K562 (cell line): Measurements from ENCODE around the gene SLC9B1. TPM values are rescaled to one million over a fixed set of nuclear protein-coding genes. Genes with fewer than 3 reads are reported as not detected.

ENCODE experiments used
- ATAC-seq: fragments of 200-7000 bp; cut with Tn5 transposase; 3 replicates; pipeline ENCODE4 v1.9.1; 2020; ENCODE audit warnings: moderate library complexity
- BruUV-seq: library from RNA; stranded (reverse); fragments of 400-500 nt; replicated peaks from 2 replicates; lab custom pipeline; 2021; lab: Mats Ljungman, UMichigan
- CTCF ChIA-PET: fragments of 300-600 bp; formaldehyde crosslinking; extraction: SDS; loops from one replicate; lab custom pipeline; 2021; ENCODE audit warnings: low intra/inter-chr PET ratio; lab: Yijun Ruan, JAX
- POLR2A ChIA-PET: fragments of 300-600, 350-650 bp; sonication (Branson Sonifier 250); formaldehyde crosslinking; extraction: SDS; loops from one replicate; lab custom pipeline; 2021; ENCODE audit warnings: antibody characterized with exemption, inconsistent platforms; lab: Yijun Ruan, JAX
- DNase-seq, 4 experiments: peaks; one replicate each; pipeline versions ENCODE4 v3.0.0 to v3.0.0-alpha.2; 2011 to 2018; ENCODE audit warnings: low spot score in 3 of 4, mixed read lengths in 3 of 4; ENCODE audit errors: extremely low read depth in 1 of 4
- FAIRE-seq: peaks from 2 replicates; lab custom pipeline; 2011; peaks lifted over from hg19 to GRCh38; lab: Jason Lieb, UNC
- H2AFZ ChIP-seq: 2 replicates; pipeline ENCODE4 v1.6.0; 2011; ENCODE audit warnings: low read depth, low read length, control low read depth, inconsistent platforms
- H3K27ac ChIP-seq: fragments of 200-600 bp; 3 replicates; pipeline ENCODE4 v1.8.0; 2011; ENCODE audit warnings: low read depth, mild to moderate bottlenecking, control low read depth, inconsistent platforms, low read length, moderate library complexity, mixed read lengths; ENCODE audit errors: extremely low read depth
- H3K27me3 ChIP-seq, 2 experiments: fragments of 300-600 bp in 1 of 2; 2 replicates in 1 of 2; 3 replicates in 1 of 2; pipeline versions ENCODE4 v1.6.0 to v1.8.0; 2011; ENCODE audit warnings: inconsistent platforms in 2 of 2, low read length in 2 of 2, mild to moderate bottlenecking in 1 of 2, mixed read lengths in 1 of 2, moderate library complexity in 1 of 2; ENCODE audit not compliant: control insufficient read depth in 2 of 2, insufficient read depth in 2 of 2
- H3K36me3 ChIP-seq: fragments of 300-600 bp; 3 replicates; pipeline ENCODE4 v1.8.0; 2011; ENCODE audit warnings: mild to moderate bottlenecking, low read length, inconsistent platforms; ENCODE audit not compliant: control insufficient read depth, insufficient read depth
- H3K4me1 ChIP-seq, 2 experiments: fragments of 200-600 bp in 1 of 2; replicated peaks in 1 of 2; 2 replicates in 1 of 2; 3 replicates in 1 of 2; pipeline versions ENCODE4 v1.5.1 to v1.8.0; 2011; ENCODE audit warnings: inconsistent platforms in 2 of 2, low read length in 2 of 2, mild to moderate bottlenecking in 1 of 2, mixed read lengths in 1 of 2, moderate library complexity in 1 of 2; ENCODE audit not compliant: control insufficient read depth in 2 of 2, insufficient read depth in 2 of 2
- H3K4me2 ChIP-seq: 2 replicates; pipeline ENCODE4 v1.6.1; 2011; ENCODE audit warnings: low read length, control low read depth, inconsistent platforms, mixed read lengths; ENCODE audit not compliant: insufficient read depth
- H3K4me3 ChIP-seq: fragments of 200-600 bp; sonication (generic), shearing (Covaris generic); 2 replicates; pipeline ENCODE4 v1.5.1; 2016; ENCODE audit warnings: control low read depth, inconsistent platforms
- H3K79me2 ChIP-seq: fragments of 200-600 bp; 3 replicates; pipeline ENCODE4 v1.8.0; 2011; ENCODE audit warnings: low read length, inconsistent platforms; ENCODE audit not compliant: control insufficient read depth, insufficient read depth
- H3K9ac ChIP-seq, 2 experiments: 2 replicates each; pipeline versions ENCODE4 v1.6.0 to v1.6.1; 2011; ENCODE audit warnings: low read depth in 2 of 2, low read length in 2 of 2, control low read depth in 1 of 2, inconsistent platforms in 1 of 2, mild to moderate bottlenecking in 1 of 2, mixed read lengths in 1 of 2; ENCODE audit not compliant: insufficient read depth in 1 of 2
- H3K9me1 ChIP-seq: one replicate; pipeline ENCODE4 v1.6.0; 2011; ENCODE audit warnings: inconsistent platforms, mild to moderate bottlenecking, low read length, moderate library complexity; ENCODE audit not compliant: control insufficient read depth, insufficient read depth
- H3K9me3 ChIP-seq: replicated peaks from 2 replicates; pipeline ENCODE4 v1.5.1; 2011; ENCODE audit warnings: low read depth, low read length, inconsistent platforms; ENCODE audit not compliant: control insufficient read depth, insufficient read depth
- H4K20me1 ChIP-seq: replicated peaks from 2 replicates; pipeline ENCODE4 v1.6.1; 2011; ENCODE audit warnings: low read length, inconsistent platforms, mixed read lengths; ENCODE audit not compliant: control insufficient read depth, insufficient read depth
- FOXJ2 ChIP-seq: fragments of 200-800 bp; sonication (Bioruptor generic); IDR thresholded peaks from 2 replicates; pipeline ENCODE4 v1.6.1; 2016; ENCODE audit warnings: missing genetic modification characterization, missing compliant biosample characterization
- HCFC1 ChIP-seq: IDR thresholded peaks from 2 replicates; pipeline ENCODE4 v1.6.1; 2012; ENCODE audit warnings: low read depth, low read length, improper control_type of control experiment
- MYC ChIP-seq, 2 experiments: fragments of 250-450 bp in 1 of 2; sonication (Bioruptor Pico) in 1 of 2; IDR thresholded peaks; 2 replicates each; pipeline versions ENCODE4 v1.5.1 to v1.6.1; 2012 to 2021; ENCODE audit warnings: low read depth in 2 of 2, borderline replicate concordance in 1 of 2, improper control_type of control experiment in 1 of 2, low read length in 1 of 2, mild to moderate bottlenecking in 1 of 2, moderate library complexity in 1 of 2
- WGBS: fragments of 100-300 bp; shearing (Covaris generic); methylation state at CpG from one replicate; pipeline ENCODE4 v1.1.6; 2016; ENCODE audit warnings: low coverage, mixed read lengths; ENCODE audit not compliant: insufficient coverage; ENCODE audit errors: missing lambda C conversion rate; 5-methylcytosine and 5-hydroxymethylcytosine counted together
- in situ Hi-C: fragments of 300-500 bp; cut with MboI; formaldehyde crosslinking; loops from 4 replicates; pipeline ENCODE4 v1.15.0; 2018; ENCODE audit warnings: inconsistent platforms, mixed read lengths
- intact Hi-C: fragments of 100-400 bp; cut with micrococcal nuclease; formaldehyde crosslinking; loops from 2 replicates; pipeline ENCODE4 v1.14.2; 2022
- polyA plus RNA-seq, 8 experiments: library from polyadenylated mRNA; depleted of rRNA in 4 of 8; stranded (reverse) in 5 of 8; unstranded in 3 of 8; fragments of >200 nt; fragmentation: Nextera tagmentation in 2 of 8; fragmentation: Illumina TruSeq in 1 of 8; extraction: Ambion mirVana in 2 of 8; extraction: Trizol in 1 of 8; gene quantifications; 2 replicates each; pipeline versions ENCODE4 v1.2.1 to v1.2.3, GENCODE V29; 2011 to 2014; ENCODE audit warnings: inconsistent platforms in 1 of 8, missing spikeins in 1 of 8
- total RNA-seq, 7 experiments: library from RNA; depleted of rRNA in 6 of 7; stranded (reverse); fragments of >200 nt in 6 of 7; fragmentation: Illumina TruSeq in 2 of 7; extraction: Trizol in 2 of 7; gene quantifications; 2 replicates each; pipeline versions ENCODE4 v1.2.1 to v1.2.3, GENCODE V29; 2011 to 2021; ENCODE audit warnings: low replicate concordance in 1 of 7
- TF ChIP-seq, protein P1 (sequence below): sonication (generic); formaldehyde crosslinking; IDR thresholded peaks from 2 replicates; pipeline ENCODE4 v1.8.0; 2023; ENCODE audit warnings: mild to moderate bottlenecking, missing genetic modification reagents
- TF ChIP-seq, protein P2 (sequence below), 2 experiments: IDR thresholded peaks; 2 replicates each; pipeline ENCODE4 v1.6.1; 2011; ENCODE audit warnings: borderline replicate concordance in 1 of 2, control low read depth in 1 of 2, low read depth in 1 of 2, low read length in 1 of 2, mild to moderate bottlenecking in 1 of 2, mixed read lengths in 1 of 2, moderate library complexity in 1 of 2; ENCODE audit not compliant: insufficient read depth in 1 of 2, insufficient read length in 1 of 2, poor library complexity in 1 of 2, severe bottlenecking in 1 of 2; ENCODE audit errors: extremely low read depth in 1 of 2

The SLC9B1 gene
- total and polyA plus RNA-seq, 9 of the 15 experiments (the other 6 are each of a cell fraction or from before 2014, with no cell fraction given), result 0.21 to 1.3 (median 0.51) TPM

DNA sequence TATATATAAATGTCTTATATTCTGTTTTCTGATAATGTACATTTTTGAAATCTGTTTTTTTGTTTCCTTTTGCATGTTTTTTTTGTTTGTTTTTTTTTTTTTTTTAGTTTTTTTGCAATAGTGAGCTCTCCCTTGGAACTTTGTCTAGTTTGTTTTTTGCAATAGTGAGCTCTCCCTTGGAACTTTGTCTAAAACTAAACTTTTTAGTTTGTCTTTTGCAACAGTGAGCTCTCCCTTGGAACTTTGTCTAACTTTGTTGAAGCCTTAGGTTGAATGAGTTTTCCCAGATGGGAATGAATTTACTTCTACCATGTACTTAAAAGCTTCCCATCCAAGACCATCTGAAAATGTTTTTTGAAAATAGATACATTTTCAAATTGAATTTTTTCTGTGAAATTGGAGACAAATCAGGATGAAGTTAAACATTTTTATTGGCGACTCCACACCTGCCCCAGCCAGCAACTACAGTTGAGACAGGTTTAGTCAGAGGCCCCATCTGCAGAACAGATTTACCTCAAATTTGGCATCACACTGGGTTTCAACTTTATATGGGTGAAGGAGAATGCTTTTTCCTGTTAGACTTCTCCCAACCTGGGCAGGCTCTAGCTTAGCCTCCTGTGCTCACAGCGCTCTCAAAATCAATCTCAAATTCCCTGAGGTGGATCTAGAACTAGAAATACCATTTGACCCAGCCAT, 41.1 kb upstream of the SLC9B1 start:
- H3K9me3 ChIP-seq, result no peaks in the 10 kb centered on the region
- H3K27ac ChIP-seq, result no peak overlapping the region
- intact Hi-C loops (no loop called here), in situ Hi-C loops (no loop called here)
- no peak overlapping the region for H3K4me2 ChIP-seq
- H3K9me1 ChIP-seq, result no peaks in the 10 kb centered on the region
- H2AFZ ChIP-seq, result no peak overlapping the region
- H3K36me3 ChIP-seq, result peaks cover 11% of the 10 kb centered on the region; the same call in 1 of the 3 replicates
- ATAC-seq (no peak), FAIRE-seq (no peak), DNase-seq (no peak)
- H3K27me3 ChIP-seq, result no peaks in the 10 kb centered on the region
- BruUV-seq, result no TSS peak
- H4K20me1 ChIP-seq, result no peaks in the 10 kb centered on the region
- H3K4me1 ChIP-seq, result no peaks in the 10 kb centered on the region
- no peaks in the 10 kb centered on the region for H3K79me2 ChIP-seq
- H3K4me3 ChIP-seq, result no peak overlapping the region
- TF ChIP-seq HCFC1 (no peak), FOXJ2 (tag) (no peak), MYC (IDR thresholded peaks at IDR 0.05; ENCODE audit: low read depth, low read length) (no peak), MYC (CRISPR knock-in tag; IDR thresholded peaks at IDR 0.05; ENCODE audit: borderline replicate concordance, low read depth) (no peak)
- TF ChIP-seq, protein P1, sequence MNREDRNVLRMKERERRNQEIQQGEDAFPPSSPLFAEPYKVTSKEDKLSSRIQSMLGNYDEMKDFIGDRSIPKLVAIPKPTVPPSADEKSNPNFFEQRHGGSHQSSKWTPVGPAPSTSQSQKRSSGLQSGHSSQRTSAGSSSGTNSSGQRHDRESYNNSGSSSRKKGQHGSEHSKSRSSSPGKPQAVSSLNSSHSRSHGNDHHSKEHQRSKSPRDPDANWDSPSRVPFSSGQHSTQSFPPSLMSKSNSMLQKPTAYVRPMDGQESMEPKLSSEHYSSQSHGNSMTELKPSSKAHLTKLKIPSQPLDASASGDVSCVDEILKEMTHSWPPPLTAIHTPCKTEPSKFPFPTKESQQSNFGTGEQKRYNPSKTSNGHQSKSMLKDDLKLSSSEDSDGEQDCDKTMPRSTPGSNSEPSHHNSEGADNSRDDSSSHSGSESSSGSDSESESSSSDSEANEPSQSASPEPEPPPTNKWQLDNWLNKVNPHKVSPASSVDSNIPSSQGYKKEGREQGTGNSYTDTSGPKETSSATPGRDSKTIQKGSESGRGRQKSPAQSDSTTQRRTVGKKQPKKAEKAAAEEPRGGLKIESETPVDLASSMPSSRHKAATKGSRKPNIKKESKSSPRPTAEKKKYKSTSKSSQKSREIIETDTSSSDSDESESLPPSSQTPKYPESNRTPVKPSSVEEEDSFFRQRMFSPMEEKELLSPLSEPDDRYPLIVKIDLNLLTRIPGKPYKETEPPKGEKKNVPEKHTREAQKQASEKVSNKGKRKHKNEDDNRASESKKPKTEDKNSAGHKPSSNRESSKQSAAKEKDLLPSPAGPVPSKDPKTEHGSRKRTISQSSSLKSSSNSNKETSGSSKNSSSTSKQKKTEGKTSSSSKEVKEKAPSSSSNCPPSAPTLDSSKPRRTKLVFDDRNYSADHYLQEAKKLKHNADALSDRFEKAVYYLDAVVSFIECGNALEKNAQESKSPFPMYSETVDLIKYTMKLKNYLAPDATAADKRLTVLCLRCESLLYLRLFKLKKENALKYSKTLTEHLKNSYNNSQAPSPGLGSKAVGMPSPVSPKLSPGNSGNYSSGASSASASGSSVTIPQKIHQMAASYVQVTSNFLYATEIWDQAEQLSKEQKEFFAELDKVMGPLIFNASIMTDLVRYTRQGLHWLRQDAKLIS (CRISPR knock-in tag), result no peak
- TF ChIP-seq, protein P2, sequence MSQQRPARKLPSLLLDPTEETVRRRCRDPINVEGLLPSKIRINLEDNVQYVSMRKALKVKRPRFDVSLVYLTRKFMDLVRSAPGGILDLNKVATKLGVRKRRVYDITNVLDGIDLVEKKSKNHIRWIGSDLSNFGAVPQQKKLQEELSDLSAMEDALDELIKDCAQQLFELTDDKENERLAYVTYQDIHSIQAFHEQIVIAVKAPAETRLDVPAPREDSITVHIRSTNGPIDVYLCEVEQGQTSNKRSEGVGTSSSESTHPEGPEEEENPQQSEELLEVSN (IDR thresholded peaks at IDR 0.05; ENCODE audit: borderline replicate concordance in 1 of 2, extremely low read depth in 1 of 2, insufficient read depth in 1 of 2, insufficient read length in 1 of 2, low read depth in 1 of 2, low read length in 1 of 2, poor library complexity in 1 of 2, severe bottlenecking in 1 of 2), result no peak
- WGBS, result 100% methylated on average over 2 of the region's 2 CpGs
- no peak overlapping the region for H3K9ac ChIP-seq
- POLR2A ChIA-PET, result no interaction called here
- CTCF ChIA-PET, result no interaction called here
